ENCODE results near the gene TNKS1BP1.
"Not testable (repeated sequence)": the region's sequence is repeated elsewhere in the genome, so short reads cannot be mapped to it uniquely, and the experiment has no call there.

Gene TNKS1BP1, protein sequence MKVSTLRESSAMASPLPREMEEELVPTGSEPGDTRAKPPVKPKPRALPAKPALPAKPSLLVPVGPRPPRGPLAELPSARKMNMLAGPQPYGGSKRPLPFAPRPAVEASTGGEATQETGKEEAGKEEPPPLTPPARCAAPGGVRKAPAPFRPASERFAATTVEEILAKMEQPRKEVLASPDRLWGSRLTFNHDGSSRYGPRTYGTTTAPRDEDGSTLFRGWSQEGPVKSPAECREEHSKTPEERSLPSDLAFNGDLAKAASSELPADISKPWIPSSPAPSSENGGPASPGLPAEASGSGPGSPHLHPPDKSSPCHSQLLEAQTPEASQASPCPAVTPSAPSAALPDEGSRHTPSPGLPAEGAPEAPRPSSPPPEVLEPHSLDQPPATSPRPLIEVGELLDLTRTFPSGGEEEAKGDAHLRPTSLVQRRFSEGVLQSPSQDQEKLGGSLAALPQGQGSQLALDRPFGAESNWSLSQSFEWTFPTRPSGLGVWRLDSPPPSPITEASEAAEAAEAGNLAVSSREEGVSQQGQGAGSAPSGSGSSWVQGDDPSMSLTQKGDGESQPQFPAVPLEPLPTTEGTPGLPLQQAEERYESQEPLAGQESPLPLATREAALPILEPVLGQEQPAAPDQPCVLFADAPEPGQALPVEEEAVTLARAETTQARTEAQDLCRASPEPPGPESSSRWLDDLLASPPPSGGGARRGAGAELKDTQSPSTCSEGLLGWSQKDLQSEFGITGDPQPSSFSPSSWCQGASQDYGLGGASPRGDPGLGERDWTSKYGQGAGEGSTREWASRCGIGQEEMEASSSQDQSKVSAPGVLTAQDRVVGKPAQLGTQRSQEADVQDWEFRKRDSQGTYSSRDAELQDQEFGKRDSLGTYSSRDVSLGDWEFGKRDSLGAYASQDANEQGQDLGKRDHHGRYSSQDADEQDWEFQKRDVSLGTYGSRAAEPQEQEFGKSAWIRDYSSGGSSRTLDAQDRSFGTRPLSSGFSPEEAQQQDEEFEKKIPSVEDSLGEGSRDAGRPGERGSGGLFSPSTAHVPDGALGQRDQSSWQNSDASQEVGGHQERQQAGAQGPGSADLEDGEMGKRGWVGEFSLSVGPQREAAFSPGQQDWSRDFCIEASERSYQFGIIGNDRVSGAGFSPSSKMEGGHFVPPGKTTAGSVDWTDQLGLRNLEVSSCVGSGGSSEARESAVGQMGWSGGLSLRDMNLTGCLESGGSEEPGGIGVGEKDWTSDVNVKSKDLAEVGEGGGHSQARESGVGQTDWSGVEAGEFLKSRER (N-terminal part only)

DNA sequence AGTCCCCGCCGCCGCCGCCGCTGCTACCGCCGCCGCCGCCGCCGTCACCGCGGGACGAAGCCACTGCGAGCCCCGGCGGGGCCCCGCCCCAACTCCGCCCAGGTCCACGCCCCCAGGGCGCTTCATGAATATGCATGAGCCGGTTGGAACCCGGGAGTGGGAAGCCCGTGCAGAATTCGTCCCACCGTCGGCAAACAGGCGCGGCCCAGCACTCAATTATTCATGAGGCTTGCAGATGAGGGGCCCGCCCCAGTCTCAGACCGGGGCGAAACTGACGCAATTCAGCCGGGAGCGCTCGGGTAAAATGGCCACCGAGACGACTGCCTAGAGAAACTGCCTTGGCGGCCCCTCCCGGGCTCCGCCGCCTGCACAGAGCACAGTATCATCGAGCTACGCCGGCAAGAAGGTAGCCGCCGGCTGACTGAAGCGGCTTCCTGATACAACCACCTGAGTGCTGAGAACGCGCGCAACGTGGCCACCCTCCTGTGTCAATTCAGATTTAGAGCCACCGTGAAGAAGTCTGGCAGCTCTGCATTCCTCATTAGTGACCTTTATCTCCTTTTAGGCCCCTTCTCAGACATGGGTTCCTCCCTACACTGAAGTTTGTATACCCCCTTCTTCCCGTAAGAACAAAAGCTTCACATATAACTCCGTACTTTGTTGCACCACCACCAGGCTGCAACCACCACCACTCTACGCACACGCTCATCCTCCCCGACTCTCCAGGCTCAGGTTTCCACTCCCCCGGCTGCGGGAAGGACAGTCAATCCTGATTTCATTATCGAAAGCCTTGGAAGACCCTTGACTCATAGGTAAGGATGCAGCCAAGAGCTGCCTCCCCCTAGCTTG, at the start of gene TNKS1BP1:
TSS of gene TNKS1BP1 (minus strand) at position 67 of the 849 bp plus-strand sequence. CDS start 3,067 bp downstream, outside the sequence.
- peak; percentile 93 for DNase-seq

DNA sequence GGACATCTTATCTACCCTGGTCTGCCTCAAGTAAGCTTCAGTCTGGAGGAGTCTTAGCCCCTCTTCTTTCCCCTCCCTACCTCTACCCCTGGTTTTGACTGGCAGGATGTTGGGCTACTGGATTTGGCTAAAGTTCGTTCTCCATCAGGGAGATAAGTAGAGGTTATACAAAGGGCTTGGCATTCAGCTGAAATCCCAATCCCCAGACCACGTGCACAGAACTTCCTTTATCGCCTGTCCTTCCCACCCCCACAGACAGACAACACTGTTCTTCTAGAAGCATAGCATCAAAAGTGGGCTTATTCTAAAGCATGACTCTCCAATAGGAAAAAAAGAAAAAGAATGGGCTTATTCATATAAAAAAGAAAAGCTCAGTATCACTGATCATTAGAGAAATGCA, 48.4 kb upstream of the TNKS1BP1 start:
- DNase-seq: no peak

- DNase-seq: no peak
These were observed 46.2 kb upstream of the TNKS1BP1 start for GRCh38 chr11:57370941-57371340.

GRCh38 chr11:57370251-57370650, 45.5 kb upstream of the TNKS1BP1 start:
- DNase-seq: no peak

DNA sequence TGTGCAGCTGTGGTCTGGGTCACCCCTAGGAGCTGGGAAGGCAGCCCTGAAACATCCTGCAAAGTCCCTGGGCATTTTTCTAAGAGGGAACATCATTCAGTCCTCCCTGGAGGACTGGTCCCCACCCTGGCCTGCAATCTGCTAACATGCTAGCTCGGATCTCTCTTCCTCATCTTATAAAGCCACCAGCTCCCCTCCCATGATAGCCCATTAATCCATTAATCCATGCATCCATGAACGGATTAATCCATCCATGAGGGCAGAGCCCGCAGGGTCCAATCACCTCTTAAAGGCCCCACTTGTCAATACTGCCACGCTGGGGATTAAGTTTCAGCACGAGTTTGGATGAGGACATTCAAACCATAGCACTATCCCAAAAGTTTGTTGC, 44.1 kb upstream of the TNKS1BP1 start:
- DNase-seq: no peak

DNA sequence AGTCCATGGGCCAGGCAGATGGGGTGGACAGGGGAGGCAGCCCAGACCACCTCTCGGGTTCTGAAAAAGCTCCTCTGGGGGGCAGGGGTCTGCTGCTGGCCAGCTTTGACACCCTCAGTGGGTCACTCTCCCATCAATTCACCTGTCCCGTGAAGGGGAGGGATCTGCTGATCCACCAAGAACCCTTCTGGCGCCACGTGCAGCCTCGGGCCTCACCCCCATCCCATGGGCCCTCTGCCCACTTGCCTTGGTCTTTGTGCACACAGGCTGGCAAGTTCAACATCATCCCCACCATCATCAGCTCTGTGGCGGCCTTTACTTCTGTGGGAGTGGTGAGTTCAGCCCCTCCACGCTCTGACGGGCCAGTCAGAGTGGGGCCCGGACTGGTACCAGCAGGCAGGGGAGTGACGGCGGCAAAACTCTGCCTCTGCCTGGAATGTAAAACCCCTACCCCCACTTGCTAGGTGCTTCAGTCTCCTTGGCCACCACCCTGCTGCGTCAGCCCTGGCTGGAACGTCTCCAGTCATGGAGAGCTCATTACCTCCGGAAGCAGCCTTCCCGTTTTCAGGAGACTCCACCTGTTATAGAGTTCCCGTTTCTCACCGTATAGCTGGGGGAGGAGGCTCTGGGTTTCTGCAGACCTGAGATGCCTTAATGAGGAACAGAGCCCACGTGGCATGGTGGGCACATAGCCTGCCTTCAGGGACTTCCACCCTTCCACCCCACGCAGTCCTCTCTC, 43.5 kb upstream of the TNKS1BP1 start:
- DNase-seq: no peak

- DNase-seq: no peak
These were observed 40.3 kb upstream of the TNKS1BP1 start for GRCh38 chr11:57364851-57365660.

DNA sequence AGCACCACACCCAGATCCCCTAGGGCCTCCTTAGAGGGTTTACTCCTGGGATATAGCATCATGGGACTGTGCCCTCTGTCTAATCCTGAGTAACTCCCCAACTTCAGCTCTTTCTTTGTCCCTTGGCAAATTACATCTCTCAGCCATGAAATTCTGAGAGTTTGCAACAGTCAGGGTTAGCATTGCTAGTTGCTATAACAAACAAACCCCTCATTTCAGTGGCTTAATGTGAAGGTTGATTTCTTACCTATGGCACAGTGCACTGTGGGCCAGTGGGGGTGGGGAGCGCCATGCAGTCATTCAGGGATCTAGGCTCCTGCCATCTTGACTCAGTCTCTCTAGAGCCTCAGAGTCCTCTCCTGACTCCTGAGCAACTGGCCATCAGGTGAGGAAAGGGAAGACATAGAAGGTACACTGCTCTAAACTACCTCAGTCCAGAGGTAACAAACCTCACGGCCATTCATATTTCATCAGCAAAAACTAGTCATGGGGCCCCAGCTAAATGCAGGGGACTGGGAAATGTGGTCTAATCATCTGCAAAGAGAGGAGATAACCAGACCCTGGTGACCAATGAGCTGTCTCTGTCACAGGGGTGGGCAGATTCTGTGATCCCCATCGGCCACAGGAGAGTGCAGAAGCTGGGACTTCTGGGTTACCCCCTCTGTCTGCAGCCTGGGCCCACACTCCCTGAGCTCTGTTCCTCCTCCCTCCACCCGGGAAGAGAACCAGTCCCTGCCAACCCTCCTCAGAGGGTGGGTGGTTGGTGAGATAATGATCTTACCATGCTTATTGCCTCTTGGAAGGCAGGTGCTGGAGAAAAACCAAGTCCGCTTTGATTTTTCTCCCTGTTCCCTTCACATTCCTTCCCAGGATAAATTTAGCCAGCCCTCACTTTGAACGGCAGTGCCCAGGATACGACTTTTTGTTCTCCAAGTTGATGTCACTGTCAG, 38.7 kb upstream of the TNKS1BP1 start:
- no peak for DNase-seq

DNA sequence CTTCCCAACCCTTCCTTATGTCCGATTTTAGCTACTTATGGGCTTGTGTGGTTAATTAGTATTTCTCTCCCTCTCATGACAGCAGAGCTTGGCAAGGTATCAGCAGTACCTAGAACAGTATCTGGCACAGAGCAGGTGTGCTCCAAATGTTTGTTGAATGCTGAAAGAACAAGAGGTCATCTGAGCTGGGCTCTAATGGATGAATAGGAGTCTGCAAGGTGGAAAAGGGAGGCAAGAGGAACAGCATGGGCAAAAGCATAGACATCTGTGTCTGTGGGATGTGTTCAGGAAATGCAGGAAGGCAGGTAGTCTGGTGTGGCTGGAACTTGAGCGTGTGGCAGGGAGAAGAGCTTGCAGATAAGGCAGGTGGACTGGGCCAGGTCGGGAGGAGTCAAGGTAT, 37.2 kb upstream of the TNKS1BP1 start:
- no peak for DNase-seq

DNA sequence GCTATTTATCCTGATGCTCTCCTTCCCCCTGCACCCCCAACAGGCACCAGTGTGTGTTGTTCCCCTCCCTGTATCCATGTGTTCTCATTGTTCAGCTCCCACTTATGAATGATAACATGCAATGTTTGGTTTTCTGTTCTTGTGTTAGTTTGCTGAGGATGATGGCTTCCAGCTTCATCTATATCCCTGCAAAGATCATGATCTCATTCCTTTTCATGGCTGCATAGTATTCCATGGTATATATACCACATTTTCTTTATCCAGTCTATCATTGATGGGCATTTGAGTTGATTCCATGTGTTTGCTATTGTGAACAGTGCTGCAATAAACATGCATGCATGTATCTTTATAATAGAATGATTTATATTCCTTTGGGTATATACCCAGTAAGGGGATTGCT, 36.7 kb upstream of the TNKS1BP1 start:
- DNase-seq: not testable (repeated sequence)

GRCh38 chr11:57360991-57361390, 36.2 kb upstream of the TNKS1BP1 start:
- DNase-seq: no peak

DNA sequence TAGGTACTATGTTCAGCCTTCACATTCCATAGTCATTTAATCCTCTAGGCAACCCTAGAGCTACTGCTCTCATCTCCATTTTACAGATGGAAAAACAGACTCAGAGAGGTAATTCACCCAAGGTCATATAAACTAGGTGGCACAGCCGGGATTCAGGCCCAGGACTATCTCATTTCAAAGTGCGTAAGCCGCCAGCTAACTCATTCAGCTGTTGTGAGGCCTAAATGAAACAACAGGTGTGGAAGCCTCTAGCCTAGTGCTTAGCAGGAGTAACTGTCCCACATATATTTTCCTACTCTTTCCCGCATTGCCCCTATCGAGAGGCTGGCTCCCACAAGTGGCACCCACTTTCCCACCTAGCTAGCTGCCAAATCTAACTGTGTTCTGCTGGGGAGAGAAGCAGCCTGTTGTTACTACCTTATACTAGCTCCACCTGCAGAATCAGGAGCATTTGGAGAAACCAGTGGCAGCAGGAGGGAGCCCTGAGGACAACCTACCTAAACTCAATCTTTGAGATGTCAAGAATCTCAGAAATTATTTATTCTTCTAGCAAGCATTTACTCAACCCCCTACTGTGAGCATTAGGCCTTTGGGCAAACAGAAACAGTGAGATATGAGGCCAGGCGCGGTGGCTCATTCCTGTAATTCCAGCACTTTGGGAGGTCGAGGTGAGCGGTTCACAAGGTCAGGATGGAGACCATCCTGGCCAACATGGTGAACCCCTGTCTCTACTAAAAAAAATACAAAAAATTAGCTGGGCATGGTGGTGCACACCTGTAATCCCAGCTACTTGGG, 35.3 kb upstream of the TNKS1BP1 start:
- DNase-seq: no peak

GRCh38 chr11:57359396-57359795, 34.6 kb upstream of the TNKS1BP1 start:
- DNase-seq: no peak

DNA sequence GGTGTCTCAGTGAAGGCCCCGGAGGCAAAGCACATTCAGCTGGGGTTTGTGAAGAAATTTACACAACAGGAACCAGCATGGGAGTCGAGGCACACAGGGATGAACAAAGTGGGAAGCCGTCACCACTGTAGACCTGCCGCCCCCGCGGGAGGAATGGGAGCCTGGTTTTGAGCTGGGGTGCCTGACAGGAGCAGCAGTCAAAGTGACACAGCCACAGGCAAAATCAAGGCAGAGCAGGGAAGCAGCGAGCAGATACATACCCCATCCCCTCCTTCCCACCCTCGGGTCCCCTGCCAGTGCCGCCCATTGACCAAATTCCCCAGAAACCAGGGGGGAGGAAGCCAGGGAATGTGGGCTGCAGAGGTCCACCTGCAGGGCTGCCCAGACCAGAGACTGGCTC, 34.2 kb upstream of the TNKS1BP1 start:
- DNase-seq: no peak

- no peak for DNase-seq
These were observed 33.8 kb upstream of the TNKS1BP1 start for GRCh38 chr11:57358543-57358961.

DNA sequence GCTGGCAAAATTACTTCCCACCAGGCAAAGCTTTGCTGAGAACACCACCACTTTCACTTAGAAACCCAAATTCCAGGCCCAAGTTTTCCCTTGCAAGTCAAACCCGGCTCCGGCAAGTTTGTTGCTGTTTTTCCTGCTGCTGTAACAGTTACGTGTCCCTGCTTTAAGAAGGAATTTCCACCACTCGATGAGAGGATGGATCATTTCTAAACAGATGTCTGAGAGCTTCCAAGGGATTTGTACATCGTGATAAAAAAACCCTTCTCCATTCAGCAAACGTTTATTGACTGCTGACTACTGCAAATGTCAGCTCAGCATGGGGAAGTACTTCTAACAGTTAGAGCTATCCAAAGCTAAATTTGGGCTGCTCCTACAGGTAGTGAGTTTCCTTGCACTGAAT, 33.1 kb upstream of the TNKS1BP1 start:
- no peak for DNase-seq

GRCh38 chr11:57357310-57357709, 32.6 kb upstream of the TNKS1BP1 start:
- DNase-seq: no peak

DNA sequence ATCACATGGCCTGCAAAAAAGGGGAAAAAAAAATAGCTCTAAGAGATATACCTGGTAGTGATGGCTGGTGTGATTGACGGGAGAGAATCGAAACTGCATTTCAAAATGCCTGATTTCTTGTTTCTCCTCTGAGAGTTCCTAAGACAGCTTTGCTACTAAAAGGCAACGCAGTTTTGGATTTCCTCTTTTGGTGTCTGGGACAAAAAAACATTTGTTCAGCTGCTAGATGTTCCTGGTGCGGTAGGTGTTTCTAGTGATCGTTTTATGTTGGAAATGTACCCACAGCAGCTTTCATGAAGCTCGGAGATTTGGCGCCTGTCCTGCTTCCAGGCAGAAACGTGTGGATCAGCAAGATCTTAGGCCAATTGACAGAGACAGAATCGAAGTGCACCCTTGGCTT, 31.5 kb upstream of the TNKS1BP1 start:
- no peak for DNase-seq

All from CD4-positive, alpha-beta T cell treated with Interleukin-10 for 1 hour (primary cell).